ENCODE data around the gene TMEM130.
"Not testable (repeated sequence)": the region's sequence is repeated elsewhere in the genome, so short reads cannot be mapped to it uniquely, and the experiment has no call there.

TMEM130 gene

GRCh38 chr7:98877692-98878364 lies 8.0 kb upstream of the TMEM130 start:
- peak in 1 of 56 donors; percentile 14 for DNase-seq

- no peak for DNase-seq
Measured at GRCh38 chr7:98877146-98877545, 7.3 kb upstream of the TMEM130 start.

GRCh38 chr7:98875501-98875900 lies 5.7 kb upstream of the TMEM130 start:
- DNase-seq = no peak

- no peak for DNase-seq
Measured at GRCh38 chr7:98874942-98875341, 5.1 kb upstream of the TMEM130 start.

- DNase-seq = not testable (repeated sequence)
Measured at GRCh38 chr7:98873610-98874009, 3.8 kb upstream of the TMEM130 start.

GRCh38 chr7:98872328-98872924 lies 2.6 kb upstream of the TMEM130 start:
- DNase-seq = no peak

GRCh38 chr7:98870807-98871491 lies 1.1 kb upstream of the TMEM130 start:
- no peak for DNase-seq

GRCh38 chr7:98870121-98870651 lies 372 bp upstream of the TMEM130 start:
- DNase-seq = peak in 47 of 56 donors; percentile 13 to 84 (median 49)

GRCh38 chr7:98869027-98869596 lies 702 bp downstream of the TMEM130 start:
- DNase-seq = peak in 7 of 56 donors; percentile 10 to 59 (median 39)

GRCh38 chr7:98868450-98868849 lies 1.4 kb downstream of the TMEM130 start:
- no peak for DNase-seq

GRCh38 chr7:98866765-98867164 lies 3.0 kb downstream of the TMEM130 start:
- DNase-seq = no peak

- DNase-seq = no peak
Measured at GRCh38 chr7:98866351-98866750, 3.5 kb downstream of the TMEM130 start.

- DNase-seq = no peak
Measured at GRCh38 chr7:98864731-98865453, 4.9 kb downstream of the TMEM130 start.

GRCh38 chr7:98863601-98864000 lies 6.2 kb downstream of the TMEM130 start:
- DNase-seq = no peak

- no peak for DNase-seq
Measured at GRCh38 chr7:98862716-98863420, 6.9 kb downstream of the TMEM130 start.

GRCh38 chr7:98862203-98862602 lies 7.6 kb downstream of the TMEM130 start:
- DNase-seq = no peak

- DNase-seq = no peak
Measured at GRCh38 chr7:98860071-98860470, 9.7 kb downstream of the TMEM130 start.

- no peak for DNase-seq
Measured at GRCh38 chr7:98855610-98856422, 14.0 kb downstream of the TMEM130 start.

GRCh38 chr7:98852826-98853225 lies 17.0 kb downstream of the TMEM130 start:
- DNase-seq = no peak

GRCh38 chr7:98848918-98849317 lies 20.9 kb downstream of the TMEM130 start:
- no peak for DNase-seq
